SU-DHL-6 (cell line): Measurements from ENCODE around the gene MDM4.

Source experiments
- H2AFZ ChIP-seq: fragments of 200-600 bp; sonication (generic); 2 replicates; pipeline ENCODE4 v1.6.1; 2014; ENCODE audit warnings: low read depth, mild to moderate bottlenecking, moderate library complexity, mixed read lengths, antibody characterized with exemption, low read length; ENCODE audit not compliant: severe bottlenecking
- H3F3A ChIP-seq: fragments of 200-600 bp; shearing (Covaris generic); 2 replicates; pipeline ENCODE4 v1.6.0; 2016; ENCODE audit warnings: antibody characterized with exemption, mild to moderate bottlenecking; ENCODE audit not compliant: insufficient read depth
- H3K27ac ChIP-seq: fragments of 200-600 bp; sonication (generic); 2 replicates; pipeline ENCODE4 v1.5.1; 2016; ENCODE audit warnings: low read depth, mild to moderate bottlenecking, low read length, moderate library complexity, mixed read lengths
- H3K27me3 ChIP-seq: fragments of 200-600 bp; sonication (generic), shearing (Covaris generic); 2 replicates; pipeline ENCODE4 v1.6.0; 2014; ENCODE audit warnings: mild to moderate bottlenecking, low read length
- H3K36me3 ChIP-seq: fragments of 200-600 bp; sonication (generic); 2 replicates; pipeline ENCODE4 v1.6.1; 2014; ENCODE audit warnings: mild to moderate bottlenecking, low read length, mixed read lengths
- H3K4me2 ChIP-seq: fragments of 300-600, 200-600 bp; shearing (Covaris generic), sonication (generic); 2 replicates; pipeline ENCODE4 v1.6.0; 2014; ENCODE audit warnings: low read length, low read depth, mild to moderate bottlenecking; ENCODE audit not compliant: poor library complexity, severe bottlenecking
- H3K4me3 ChIP-seq: fragments of 200-600 bp; sonication (generic); 2 replicates; pipeline ENCODE4 v1.5.1; 2014; ENCODE audit warnings: antibody characterized with exemption, low read length, mild to moderate bottlenecking, mixed read lengths; ENCODE audit not compliant: insufficient read depth, poor library complexity, severe bottlenecking
- H3K79me2 ChIP-seq: fragments of 200-600 bp; sonication (generic); 2 replicates; pipeline ENCODE4 v1.6.1; 2014; ENCODE audit warnings: mild to moderate bottlenecking, low read length, moderate library complexity; ENCODE audit not compliant: insufficient read depth
- H3K9ac ChIP-seq: fragments of 200-600 bp; sonication (generic); 2 replicates; pipeline ENCODE4 v1.7.0; 2014; ENCODE audit warnings: mild to moderate bottlenecking, low read length
- H3K9me2 ChIP-seq: fragments of 200-600 bp; sonication (generic); replicated peaks from 2 replicates; pipeline ENCODE4 v1.6.1; 2014; ENCODE audit warnings: low read length; ENCODE audit not compliant: insufficient read depth
- H3K9me3 ChIP-seq: fragments of 200-600 bp; sonication (generic); 2 replicates; pipeline ENCODE4 v1.6.1; 2014; ENCODE audit warnings: low read length, mixed read lengths; ENCODE audit not compliant: insufficient read depth
- H4K20me1 ChIP-seq: fragments of 200-600 bp; sonication (generic); 2 replicates; pipeline ENCODE4 v1.6.1; 2014; ENCODE audit warnings: low read depth, mild to moderate bottlenecking, antibody characterized with exemption, low read length, moderate library complexity, mixed read lengths
- CTCF ChIP-seq: fragments of 200-600 bp; sonication (generic); IDR thresholded peaks from one replicate; pipeline ENCODE4 v1.5.1; 2017; ENCODE audit warnings: antibody characterized with exemption, mild to moderate bottlenecking, low read length, moderate library complexity; ENCODE audit not compliant: insufficient read depth, poor library complexity, severe bottlenecking
- EZH2phosphoT487 ChIP-seq: fragments of 200-600 bp; sonication (generic), shearing (Covaris generic); conservative IDR thresholded peaks from 2 replicates; pipeline ENCODE4 v1.6.1; 2018; ENCODE audit warnings: mild to moderate bottlenecking, antibody characterized with exemption, low read length, moderate library complexity, mixed read lengths

Gene MDM4

GRCh38 chr1:204541626-204542025 lies 25.4 kb downstream of the MDM4 start:
- H3K36me3 ChIP-seq = peaks cover 64% of the 10 kb centered on the region
- H3K79me2 ChIP-seq = 0 out of 2 replicates have a peak, but pooled peaks cover 11% of the 10 kb centered on the region

GRCh38 chr1:204544321-204544720 lies 28.1 kb downstream of the MDM4 start:
- TF ChIP-seq EZH2phosphoT487 (no peak), CTCF (no peak)
- no peak overlapping the region for H3K9ac ChIP-seq
- 0 out of 2 replicates have a peak, but pooled peaks cover 4% of the 10 kb centered on the region for H3K79me2 ChIP-seq
- H3K9me2 ChIP-seq = no peaks in the 10 kb centered on the region
- no peak overlapping the region for H3K4me2 ChIP-seq
- H3K4me3 ChIP-seq = no peak overlapping the region
- H3F3A ChIP-seq = no peaks in the 10 kb centered on the region
- H3K36me3 ChIP-seq = peaks cover 66% of the 10 kb centered on the region
- no peaks in the 10 kb centered on the region for H3K27me3 ChIP-seq
- no peak overlapping the region for H2AFZ ChIP-seq
- no peaks in the 10 kb centered on the region for H3K9me3 ChIP-seq
- H4K20me1 ChIP-seq = no peaks in the 10 kb centered on the region
- no peak overlapping the region for H3K27ac ChIP-seq

More at GRCh38 chr1:204541626-204542025, 25.4 kb downstream of the MDM4 start:
- peaks cover 5% of the 10 kb centered on the region; the same call in 1 of the 2 replicates for H4K20me1 ChIP-seq
- H3K27me3 ChIP-seq = no peaks in the 10 kb centered on the region
- no peaks in the 10 kb centered on the region for H3F3A ChIP-seq
- H3K9me2 ChIP-seq = no peaks in the 10 kb centered on the region
- H3K9me3 ChIP-seq = no peaks in the 10 kb centered on the region
- no peak overlapping the region for H3K27ac ChIP-seq
- TF ChIP-seq EZH2phosphoT487 (no peak), CTCF (no peak)
- H3K4me2 ChIP-seq = no peak overlapping the region
- no peak overlapping the region for H3K4me3 ChIP-seq
- no peak overlapping the region for H3K9ac ChIP-seq
- no peak overlapping the region for H2AFZ ChIP-seq

- Histone ChIP-seq H3K4me3 (no peak overlapping the region), H3F3A (no peaks in the 10 kb centered on the region), H3K79me2 (0 out of 2 replicates have a peak, but pooled peaks cover 4% of the 10 kb centered on the region), H3K9me3 (no peaks in the 10 kb centered on the region), H3K9me2 (no peaks in the 10 kb centered on the region), H3K27me3 (no peaks in the 10 kb centered on the region), H4K20me1 (no peaks in the 10 kb centered on the region), H2AFZ (no peak overlapping the region), H3K9ac (no peak overlapping the region), H3K36me3 (peaks cover 74% of the 10 kb centered on the region), H3K4me2 (no peak overlapping the region), H3K27ac (no peak overlapping the region)
- TF ChIP-seq CTCF (no peak), EZH2phosphoT487 (no peak)
Measured at GRCh38 chr1:204545202-204545601, 29.0 kb downstream of the MDM4 start.
